WERI-Rb-1 (cell line): ENCODE results near the gene CCDC18.
A peak's percentile ranks its signal among the peaks of the same experiment; 100 is the strongest.

Experiments
- DNase-seq: peaks from one replicate; pipeline ENCODE4 v3.0.0-alpha.2; 2020
- H3K27ac ChIP-seq: fragments of 250-450 bp; sonication (Bioruptor Pico); 2 replicates; pipeline ENCODE4 v1.5.1; 2020; ENCODE audit warnings: mild to moderate bottlenecking, moderate library complexity
- H3K27me3 ChIP-seq: fragments of 250-450 bp; sonication (Bioruptor Pico); 2 replicates; pipeline ENCODE4 v1.5.1; 2021; ENCODE audit warnings: mild to moderate bottlenecking, low read depth, moderate library complexity; ENCODE audit not compliant: insufficient read depth, severe bottlenecking
- H3K36me3 ChIP-seq: fragments of 250-450 bp; sonication (Bioruptor Pico); 2 replicates; pipeline ENCODE4 v1.5.1; 2020; ENCODE audit warnings: mild to moderate bottlenecking, moderate library complexity
- H3K4me3 ChIP-seq: 2 replicates; pipeline ENCODE4 v1.5.1; 2011; ENCODE audit warnings: low read depth, mild to moderate bottlenecking, control low read depth, low read length
- H3K9me3 ChIP-seq: fragments of 250-450 bp; sonication (Bioruptor Pico); 2 replicates; pipeline ENCODE4 v1.5.1; 2021; ENCODE audit warnings: mild to moderate bottlenecking, moderate library complexity; ENCODE audit not compliant: severe bottlenecking
- TF ChIP-seq, protein P1 (sequence below): IDR thresholded peaks from 2 replicates; pipeline ENCODE4 v1.5.1; 2011; ENCODE audit warnings: low read depth, mild to moderate bottlenecking, control low read depth, inconsistent platforms, low read length

Gene CCDC18

DNA sequence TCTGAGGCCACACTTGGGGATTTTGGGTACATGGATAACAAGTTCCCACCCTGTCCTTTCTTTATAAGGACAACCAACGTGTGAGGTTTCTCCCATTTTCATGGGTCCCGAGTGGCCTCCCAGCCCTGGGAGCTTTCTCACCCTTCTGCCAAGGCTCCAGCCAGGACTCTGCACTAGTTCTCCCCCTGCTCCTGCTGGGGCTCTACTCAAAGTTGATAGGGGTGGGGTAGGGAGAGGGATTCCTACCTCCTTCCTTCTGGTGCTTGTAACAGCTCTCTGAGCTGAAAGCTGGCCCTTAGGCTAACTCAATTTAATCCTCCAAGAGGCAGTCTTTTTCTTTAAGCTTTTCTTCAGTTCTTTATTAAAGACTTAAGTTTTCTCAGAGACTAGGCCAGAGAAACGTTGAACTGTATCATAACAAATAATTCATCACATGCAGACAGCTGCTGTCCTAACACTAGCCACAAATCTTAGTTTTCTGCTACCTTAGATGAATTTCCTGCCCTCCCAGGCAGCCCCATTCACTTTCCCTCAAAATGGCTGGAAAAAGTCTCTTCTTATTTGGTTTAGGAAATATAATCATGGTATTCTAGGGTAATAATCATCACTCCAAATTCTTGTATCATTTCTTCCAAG, 142.8 kb downstream of the CCDC18 start:
- no peaks in the 10 kb centered on the region for H3K27me3 ChIP-seq
- H3K36me3 ChIP-seq: no peaks in the 10 kb centered on the region
- TF ChIP-seq, protein P1, sequence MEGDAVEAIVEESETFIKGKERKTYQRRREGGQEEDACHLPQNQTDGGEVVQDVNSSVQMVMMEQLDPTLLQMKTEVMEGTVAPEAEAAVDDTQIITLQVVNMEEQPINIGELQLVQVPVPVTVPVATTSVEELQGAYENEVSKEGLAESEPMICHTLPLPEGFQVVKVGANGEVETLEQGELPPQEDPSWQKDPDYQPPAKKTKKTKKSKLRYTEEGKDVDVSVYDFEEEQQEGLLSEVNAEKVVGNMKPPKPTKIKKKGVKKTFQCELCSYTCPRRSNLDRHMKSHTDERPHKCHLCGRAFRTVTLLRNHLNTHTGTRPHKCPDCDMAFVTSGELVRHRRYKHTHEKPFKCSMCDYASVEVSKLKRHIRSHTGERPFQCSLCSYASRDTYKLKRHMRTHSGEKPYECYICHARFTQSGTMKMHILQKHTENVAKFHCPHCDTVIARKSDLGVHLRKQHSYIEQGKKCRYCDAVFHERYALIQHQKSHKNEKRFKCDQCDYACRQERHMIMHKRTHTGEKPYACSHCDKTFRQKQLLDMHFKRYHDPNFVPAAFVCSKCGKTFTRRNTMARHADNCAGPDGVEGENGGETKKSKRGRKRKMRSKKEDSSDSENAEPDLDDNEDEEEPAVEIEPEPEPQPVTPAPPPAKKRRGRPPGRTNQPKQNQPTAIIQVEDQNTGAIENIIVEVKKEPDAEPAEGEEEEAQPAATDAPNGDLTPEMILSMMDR: no peak
- no peak overlapping the region for H3K4me3 ChIP-seq
- H3K9me3 ChIP-seq: no peaks in the 10 kb centered on the region
- no peak overlapping the region for H3K27ac ChIP-seq
- DNase-seq: peak; percentile 29

GRCh38 chr1:93324486-93325464, 144.3 kb downstream of the CCDC18 start:
- Histone ChIP-seq H3K27ac (no peak overlapping the region), H3K9me3 (no peaks in the 10 kb centered on the region), H3K4me3 (no peak overlapping the region), H3K27me3 (no peaks in the 10 kb centered on the region), H3K36me3 (no peaks in the 10 kb centered on the region)
- no peak for DNase-seq
- TF ChIP-seq, protein P1: no peak
